ENCODE data around the gene CCDC154. TPM values are rescaled to one million over a fixed set of nuclear protein-coding genes. Genes with fewer than 3 reads are reported as not detected.

Gene CCDC154
- total and polyA plus RNA-seq, 2 donors from 2014 or later = 1.8 to 2.8 TPM

DNA sequence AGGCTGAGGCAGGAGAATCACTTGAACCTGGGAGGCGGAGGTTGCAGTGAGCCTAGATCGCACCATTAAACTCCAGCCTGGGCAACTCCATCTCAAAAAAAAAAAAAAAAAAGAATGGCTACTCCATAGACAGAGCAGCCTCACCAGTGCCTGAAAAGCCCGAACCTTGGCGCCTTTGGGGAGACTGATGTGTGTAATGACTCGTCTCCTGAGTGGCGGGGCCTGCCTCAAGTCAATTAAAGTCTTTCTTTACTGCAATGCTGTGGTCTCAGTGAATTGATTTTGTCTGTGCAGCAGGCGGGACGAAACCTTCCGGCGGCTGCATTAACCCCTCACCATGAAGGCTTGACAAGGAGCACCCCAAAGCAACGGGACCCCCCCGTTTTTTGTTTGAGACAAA is 20.3 kb downstream of the CCDC154 start:
- intact Hi-C loops (cut with DNase I) = no loop called here
- Histone ChIP-seq H3K9me3 (ENCODE audit: control insufficient read depth in 2 of 3, insufficient read depth in 1 of 3, low read length in 3 of 3) (no peaks in the 10 kb centered on the region), H3K4me3 (ENCODE audit: low read length in 3 of 3) (no peak overlapping the region), H3K4me1 (ENCODE audit: control insufficient read depth in 2 of 3, insufficient read depth in 2 of 3, low read depth in 1 of 3, low read length in 3 of 3) (peaks cover 0 to 6% (median 0%) of the 10 kb centered on the region in 3 donors), H3K27me3 (ENCODE audit: control insufficient read depth, insufficient read depth, low read length) (no peaks in the 10 kb centered on the region), H3K9ac (ENCODE audit: low read length in 3 of 3) (no peak overlapping the region), H3K36me3 (ENCODE audit: control insufficient read depth in 2 of 3, insufficient read depth in 3 of 3, low read length in 3 of 3) (no peaks in the 10 kb centered on the region), H3K27ac (ENCODE audit: low read depth in 2 of 2, low read length in 2 of 2) (no peak overlapping the region)
- DNase-seq (peak in 1 of 5 donors; percentile 42), FAIRE-seq (no peak)
- TF ChIP-seq, protein P1, sequence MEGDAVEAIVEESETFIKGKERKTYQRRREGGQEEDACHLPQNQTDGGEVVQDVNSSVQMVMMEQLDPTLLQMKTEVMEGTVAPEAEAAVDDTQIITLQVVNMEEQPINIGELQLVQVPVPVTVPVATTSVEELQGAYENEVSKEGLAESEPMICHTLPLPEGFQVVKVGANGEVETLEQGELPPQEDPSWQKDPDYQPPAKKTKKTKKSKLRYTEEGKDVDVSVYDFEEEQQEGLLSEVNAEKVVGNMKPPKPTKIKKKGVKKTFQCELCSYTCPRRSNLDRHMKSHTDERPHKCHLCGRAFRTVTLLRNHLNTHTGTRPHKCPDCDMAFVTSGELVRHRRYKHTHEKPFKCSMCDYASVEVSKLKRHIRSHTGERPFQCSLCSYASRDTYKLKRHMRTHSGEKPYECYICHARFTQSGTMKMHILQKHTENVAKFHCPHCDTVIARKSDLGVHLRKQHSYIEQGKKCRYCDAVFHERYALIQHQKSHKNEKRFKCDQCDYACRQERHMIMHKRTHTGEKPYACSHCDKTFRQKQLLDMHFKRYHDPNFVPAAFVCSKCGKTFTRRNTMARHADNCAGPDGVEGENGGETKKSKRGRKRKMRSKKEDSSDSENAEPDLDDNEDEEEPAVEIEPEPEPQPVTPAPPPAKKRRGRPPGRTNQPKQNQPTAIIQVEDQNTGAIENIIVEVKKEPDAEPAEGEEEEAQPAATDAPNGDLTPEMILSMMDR (IDR thresholded peaks at IDR 0.05; ENCODE audit: borderline replicate concordance, extremely low read depth, insufficient read depth) = no peak

DNA sequence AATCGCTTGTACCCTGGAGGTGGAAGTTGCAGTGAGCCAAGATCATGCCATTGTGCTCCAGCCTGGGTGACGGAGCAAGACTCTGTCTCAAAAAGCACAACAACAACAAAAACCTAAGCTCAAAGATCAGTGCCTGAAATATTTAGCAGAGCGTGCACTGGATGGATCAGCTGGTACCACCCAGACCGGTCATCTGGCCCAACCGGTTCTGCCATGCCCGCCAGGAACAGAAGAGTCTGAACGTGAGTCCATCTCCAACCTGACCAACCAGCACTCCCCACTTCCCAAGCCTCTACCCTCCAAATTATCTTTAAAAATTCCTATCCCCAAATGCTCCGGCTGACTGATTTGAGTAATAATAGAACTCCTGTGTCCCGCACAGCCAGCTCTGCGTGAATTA is 22.3 kb downstream of the CCDC154 start:
- no peak overlapping the region for H3K4me3 ChIP-seq (ENCODE audit: low read length in 3 of 3)

DNA sequence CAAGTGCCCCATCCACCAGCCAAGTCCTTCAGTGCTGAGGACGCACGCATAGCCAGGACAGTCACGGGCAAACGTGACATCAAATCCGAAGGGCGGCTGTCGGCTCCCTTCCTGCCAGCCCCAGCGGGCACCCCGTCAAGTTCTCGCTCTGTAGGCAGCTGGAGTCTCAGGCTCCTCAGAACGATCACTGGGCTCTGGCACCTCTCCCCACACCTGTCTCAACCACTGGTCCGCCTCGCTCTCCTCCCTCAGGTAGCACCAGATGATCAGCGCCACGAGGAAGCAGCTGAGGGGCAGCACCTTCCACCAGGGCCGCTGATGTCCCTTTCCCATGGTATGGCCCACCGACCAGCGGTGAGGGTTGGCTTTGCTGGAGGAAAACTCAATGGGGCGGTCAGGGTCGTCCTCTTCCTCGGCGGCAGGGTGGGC is 24.2 kb downstream of the CCDC154 start:
- H3K9ac ChIP-seq (ENCODE audit: low read length in 3 of 3) = peak overlapping the region; percentile 76 to 81 (median 77)
- no peaks in the 10 kb centered on the region for H3K9me3 ChIP-seq (ENCODE audit: control insufficient read depth in 2 of 3, insufficient read depth in 1 of 3, low read length in 3 of 3)
- peak overlapping the region; percentile 68 to 80 (median 79) for H3K4me3 ChIP-seq (ENCODE audit: low read length in 3 of 3)
- peak overlapping the region; percentile 5 to 74 for H3K27ac ChIP-seq (ENCODE audit: low read depth in 2 of 2, low read length in 2 of 2)
- no peak for DNase-seq
- no peaks in the 10 kb centered on the region for H3K36me3 ChIP-seq (ENCODE audit: control insufficient read depth in 2 of 3, insufficient read depth in 3 of 3, low read length in 3 of 3)
- TF ChIP-seq, protein P1 (IDR thresholded peaks at IDR 0.05; ENCODE audit: borderline replicate concordance, extremely low read depth, insufficient read depth) = no peak
- H3K27me3 ChIP-seq (ENCODE audit: control insufficient read depth, insufficient read depth, low read length) = no peaks in the 10 kb centered on the region
- intact Hi-C loops (cut with DNase I) = no loop called here
- peaks cover 0 to 6% (median 0%) of the 10 kb centered on the region in 3 donors for H3K4me1 ChIP-seq (ENCODE audit: control insufficient read depth in 2 of 3, insufficient read depth in 2 of 3, low read depth in 1 of 3, low read length in 3 of 3)
- no peak for FAIRE-seq

More for the DNA sequence above, 22.3 kb downstream of the CCDC154 start:
- Histone ChIP-seq H3K36me3 (ENCODE audit: control insufficient read depth in 2 of 3, insufficient read depth in 3 of 3, low read length in 3 of 3) (no peaks in the 10 kb centered on the region), H3K9ac (ENCODE audit: low read length in 3 of 3) (no peak overlapping the region), H3K4me1 (ENCODE audit: control insufficient read depth in 2 of 3, insufficient read depth in 2 of 3, low read depth in 1 of 3, low read length in 3 of 3) (peaks cover 0 to 6% (median 0%) of the 10 kb centered on the region in 3 donors), H3K9me3 (ENCODE audit: control insufficient read depth in 2 of 3, insufficient read depth in 1 of 3, low read length in 3 of 3) (no peaks in the 10 kb centered on the region), H3K27ac (ENCODE audit: low read depth in 2 of 2, low read length in 2 of 2) (no peak overlapping the region), H3K27me3 (ENCODE audit: control insufficient read depth, insufficient read depth, low read length) (no peaks in the 10 kb centered on the region)
- intact Hi-C loops (cut with DNase I) = no loop called here
- TF ChIP-seq, protein P1 (IDR thresholded peaks at IDR 0.05; ENCODE audit: borderline replicate concordance, extremely low read depth, insufficient read depth) = no peak
- FAIRE-seq (no peak), DNase-seq (no peak)

DNA sequence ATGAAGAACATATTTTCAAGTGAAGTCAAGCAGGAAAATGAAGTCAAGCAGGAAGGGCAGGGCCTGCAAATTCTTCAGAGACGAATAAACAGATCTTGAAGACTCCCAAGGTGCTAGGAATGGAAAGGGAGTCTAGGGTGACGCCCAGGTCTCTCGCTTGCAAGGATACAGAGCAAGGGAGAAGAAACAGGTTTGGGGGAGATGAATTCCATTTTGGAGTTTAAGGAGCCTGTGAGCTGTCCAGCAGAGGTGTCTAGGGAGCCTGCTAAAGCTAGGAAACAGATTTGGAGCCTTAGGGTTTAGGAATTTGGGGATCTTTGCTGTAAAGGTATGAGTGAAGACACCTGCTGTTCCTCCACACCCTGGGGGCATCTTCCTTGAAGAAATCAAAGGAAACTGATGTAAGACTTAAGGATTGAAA is 27.8 kb downstream of the CCDC154 start:
- no peaks in the 10 kb centered on the region for H3K9me3 ChIP-seq (ENCODE audit: control insufficient read depth in 2 of 3, insufficient read depth in 1 of 3, low read length in 3 of 3)
- peaks cover 0 to 10% (median 0%) of the 10 kb centered on the region in 3 donors for H3K4me1 ChIP-seq (ENCODE audit: control insufficient read depth in 2 of 3, insufficient read depth in 2 of 3, low read depth in 1 of 3, low read length in 3 of 3)
- H3K27me3 ChIP-seq (ENCODE audit: control insufficient read depth, insufficient read depth, low read length) = no peaks in the 10 kb centered on the region
- intact Hi-C loops (cut with DNase I) = no loop called here
- H3K4me3 ChIP-seq (ENCODE audit: low read length in 3 of 3) = no peak overlapping the region
- H3K36me3 ChIP-seq (ENCODE audit: control insufficient read depth in 2 of 3, insufficient read depth in 3 of 3, low read length in 3 of 3) = no peaks in the 10 kb centered on the region
- DNase-seq (no peak), FAIRE-seq (no peak)
- TF ChIP-seq, protein P1 (IDR thresholded peaks at IDR 0.05; ENCODE audit: borderline replicate concordance, extremely low read depth, insufficient read depth) = no peak
- H3K9ac ChIP-seq (ENCODE audit: low read length in 3 of 3) = no peak overlapping the region
- H3K27ac ChIP-seq (ENCODE audit: low read depth in 2 of 2, low read length in 2 of 2) = no peak overlapping the region

All from kidney (tissue), 14 donors.